Peyer's patch (tissue), 4 donors: ENCODE results near the gene DCUN1D1. TPM values are rescaled to one million over a fixed set of nuclear protein-coding genes. Genes with fewer than 3 reads are reported as not detected.

Experiments used
- DNase-seq, 3 donors: peaks; one replicate each; pipeline ENCODE4 v3.0.0-alpha.2; 2017 to 2019
- H3K27ac ChIP-seq, 4 donors: fragments of 200-600 bp; sonication (generic); one replicate each; pipeline ENCODE4 v1.5.1; 2016 to 2019
- H3K27me3 ChIP-seq, 2 donors: fragments of 200-600 bp; sonication (generic); one replicate each; pipeline ENCODE4 v1.5.1; 2019
- H3K36me3 ChIP-seq, 3 donors: fragments of 200-600 bp; sonication (generic); one replicate each; pipeline ENCODE4 v1.5.1; 2016 to 2019
- H3K4me1 ChIP-seq, 4 donors: fragments of 200-600 bp; sonication (generic); one replicate each; pipeline ENCODE4 v1.5.1; 2016 to 2019
- H3K4me3 ChIP-seq, 4 donors: fragments of 200-600 bp; sonication (generic); 1 replicate in 3 of 4; 2 replicates in 1 of 4; pipeline ENCODE4 v1.5.1; 2016 to 2019; ENCODE audit warnings: mild to moderate bottlenecking in 1 of 4
- H3K9me3 ChIP-seq, 4 donors: fragments of 200-600 bp; sonication (generic); one replicate each; pipeline ENCODE4 v1.5.1; 2016 to 2019; ENCODE audit warnings: mild to moderate bottlenecking in 1 of 4
- POLR2A ChIP-seq, 2 donors: fragments of 450-650 bp; IDR thresholded peaks; one replicate each; pipeline ENCODE4 v1.5.1; 2017; ENCODE audit warnings: antibody characterized with exemption in 2 of 2, mild to moderate bottlenecking in 2 of 2, moderate library complexity in 2 of 2
- total RNA-seq, 4 donors: library from RNA; depleted of rRNA; stranded (reverse); fragments of >200 nt; gene quantifications; one replicate each; pipeline ENCODE4 v1.1.0, GENCODE V29; 2016
- TF ChIP-seq, protein P1 (sequence below), 6 experiments: fragments of 450-650 bp in 4 of 6; fragments of 200-600 bp in 2 of 6; sonication (generic) in 1 of 6; IDR thresholded peaks; one replicate each; pipeline ENCODE4 v1.5.1; 2017 to 2019; ENCODE audit warnings: antibody characterized with exemption in 6 of 6, mild to moderate bottlenecking in 3 of 6, moderate library complexity in 1 of 6

The DCUN1D1 gene
- total RNA-seq, 4 donors from 2014 or later = 11.2 to 27.2 (median 19.9) TPM

DNA sequence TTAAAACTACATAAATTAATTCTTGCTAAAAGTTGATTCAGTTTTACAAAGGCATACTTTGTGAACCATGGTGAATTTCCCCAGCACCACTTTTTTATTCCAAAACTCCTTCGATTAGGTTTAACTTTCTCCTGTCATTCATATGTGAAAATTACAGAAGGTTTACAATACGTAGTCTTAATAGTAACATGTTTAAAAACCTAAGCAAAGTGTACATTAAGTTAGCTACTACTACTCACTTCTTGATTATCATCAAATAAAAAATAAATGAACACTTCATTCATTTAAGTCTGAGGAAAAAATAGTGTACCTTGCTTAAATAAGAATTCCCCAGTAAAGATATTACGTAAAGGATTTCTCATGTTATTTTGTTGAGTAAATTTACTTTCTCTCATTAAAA lies 38.6 kb downstream of the DCUN1D1 start:
- no peaks in the 10 kb centered on the region for H3K4me1 ChIP-seq
- DNase-seq = no peak
- H3K9me3 ChIP-seq = no peaks in the 10 kb centered on the region
- TF ChIP-seq, protein P1, sequence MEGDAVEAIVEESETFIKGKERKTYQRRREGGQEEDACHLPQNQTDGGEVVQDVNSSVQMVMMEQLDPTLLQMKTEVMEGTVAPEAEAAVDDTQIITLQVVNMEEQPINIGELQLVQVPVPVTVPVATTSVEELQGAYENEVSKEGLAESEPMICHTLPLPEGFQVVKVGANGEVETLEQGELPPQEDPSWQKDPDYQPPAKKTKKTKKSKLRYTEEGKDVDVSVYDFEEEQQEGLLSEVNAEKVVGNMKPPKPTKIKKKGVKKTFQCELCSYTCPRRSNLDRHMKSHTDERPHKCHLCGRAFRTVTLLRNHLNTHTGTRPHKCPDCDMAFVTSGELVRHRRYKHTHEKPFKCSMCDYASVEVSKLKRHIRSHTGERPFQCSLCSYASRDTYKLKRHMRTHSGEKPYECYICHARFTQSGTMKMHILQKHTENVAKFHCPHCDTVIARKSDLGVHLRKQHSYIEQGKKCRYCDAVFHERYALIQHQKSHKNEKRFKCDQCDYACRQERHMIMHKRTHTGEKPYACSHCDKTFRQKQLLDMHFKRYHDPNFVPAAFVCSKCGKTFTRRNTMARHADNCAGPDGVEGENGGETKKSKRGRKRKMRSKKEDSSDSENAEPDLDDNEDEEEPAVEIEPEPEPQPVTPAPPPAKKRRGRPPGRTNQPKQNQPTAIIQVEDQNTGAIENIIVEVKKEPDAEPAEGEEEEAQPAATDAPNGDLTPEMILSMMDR (IDR thresholded peaks at IDR 0.05) = no peak
- no peak for TF ChIP-seq POLR2A (IDR thresholded peaks at IDR 0.05)
- no peak overlapping the region for H3K4me3 ChIP-seq
- H3K27me3 ChIP-seq = no peaks in the 10 kb centered on the region
- no peak overlapping the region for H3K27ac ChIP-seq
- peaks cover 0 to 28% (median 0%) of the 10 kb centered on the region in 3 donors for H3K36me3 ChIP-seq

DNA sequence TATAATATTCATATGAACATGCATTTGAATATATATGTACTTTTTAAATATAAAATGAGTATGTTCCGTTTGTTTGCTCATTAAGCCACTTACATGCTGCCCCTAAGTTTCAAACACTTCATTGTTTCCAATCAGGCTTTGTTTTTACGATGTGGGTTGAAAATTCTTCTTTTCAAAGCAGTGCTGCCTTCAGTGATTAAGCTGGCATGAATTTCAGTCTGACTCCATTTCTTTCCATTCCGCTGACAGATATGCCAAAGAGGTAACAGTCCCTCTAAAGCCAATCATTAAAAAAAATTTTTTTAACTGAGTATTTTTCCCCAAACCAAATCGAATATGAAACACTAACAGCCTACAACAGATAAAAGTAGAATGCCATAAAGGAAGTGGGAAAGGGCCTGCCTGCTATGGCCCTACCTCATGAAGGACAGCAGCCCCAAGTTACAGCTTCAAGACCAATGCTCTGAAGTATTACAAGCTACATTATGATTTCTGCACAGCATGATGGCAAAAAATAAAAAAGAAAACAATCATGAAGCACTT lies 40.0 kb downstream of the DCUN1D1 start:
- TF ChIP-seq, protein P1 (IDR thresholded peaks at IDR 0.05) = no peak
- TF ChIP-seq POLR2A (IDR thresholded peaks at IDR 0.05) = no peak
- H3K27me3 ChIP-seq = no peaks in the 10 kb centered on the region
- peaks cover 0 to 15% (median 0%) of the 10 kb centered on the region in 3 donors for H3K36me3 ChIP-seq
- no peaks in the 10 kb centered on the region for H3K4me1 ChIP-seq
- H3K4me3 ChIP-seq = no peak overlapping the region
- no peaks in the 10 kb centered on the region for H3K9me3 ChIP-seq
- H3K27ac ChIP-seq = no peak overlapping the region
- DNase-seq = no peak

DNA sequence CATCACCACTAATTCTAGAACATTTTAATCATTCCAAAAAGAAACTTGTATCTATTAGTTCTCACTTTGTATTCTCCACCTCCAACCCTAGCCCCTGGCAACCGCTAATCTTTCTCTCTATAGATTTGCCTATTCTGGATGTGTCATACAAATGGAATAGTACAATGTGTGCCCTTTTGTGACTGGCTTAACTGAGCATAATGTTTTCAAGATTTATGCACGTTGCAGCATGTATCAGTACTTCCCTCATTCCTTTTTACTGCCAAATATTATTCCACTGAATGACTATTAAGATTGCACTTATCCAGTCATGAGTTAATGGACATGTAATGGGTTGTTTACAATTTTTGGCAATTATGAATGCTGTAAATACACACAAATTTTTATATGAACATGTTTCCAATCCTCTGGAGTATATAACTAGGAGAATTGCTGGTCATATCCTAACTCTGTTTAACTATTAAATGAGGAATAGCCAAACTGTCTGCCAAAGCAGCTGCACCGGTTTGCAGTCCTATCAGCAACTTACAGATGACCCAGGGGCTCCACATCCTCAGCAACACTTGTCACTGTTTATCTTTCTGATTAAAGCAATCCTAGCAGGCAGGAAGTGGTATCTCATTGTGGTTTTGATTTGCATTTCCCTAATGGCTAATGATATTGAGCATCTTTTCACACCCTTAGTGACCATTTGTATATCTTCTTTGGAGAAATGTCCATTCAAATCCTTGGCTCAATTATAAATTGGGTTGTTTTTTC lies 42.9 kb downstream of the DCUN1D1 start:
- Histone ChIP-seq H3K9me3 (no peaks in the 10 kb centered on the region), H3K36me3 (peaks cover 0 to 5% (median 0%) of the 10 kb centered on the region in 3 donors), H3K27me3 (no peaks in the 10 kb centered on the region), H3K27ac (no peak overlapping the region), H3K4me3 (no peak overlapping the region), H3K4me1 (no peaks in the 10 kb centered on the region)
- DNase-seq = no peak
- TF ChIP-seq, protein P1 (IDR thresholded peaks at IDR 0.05) = no peak
- TF ChIP-seq POLR2A (IDR thresholded peaks at IDR 0.05) = no peak

DNA sequence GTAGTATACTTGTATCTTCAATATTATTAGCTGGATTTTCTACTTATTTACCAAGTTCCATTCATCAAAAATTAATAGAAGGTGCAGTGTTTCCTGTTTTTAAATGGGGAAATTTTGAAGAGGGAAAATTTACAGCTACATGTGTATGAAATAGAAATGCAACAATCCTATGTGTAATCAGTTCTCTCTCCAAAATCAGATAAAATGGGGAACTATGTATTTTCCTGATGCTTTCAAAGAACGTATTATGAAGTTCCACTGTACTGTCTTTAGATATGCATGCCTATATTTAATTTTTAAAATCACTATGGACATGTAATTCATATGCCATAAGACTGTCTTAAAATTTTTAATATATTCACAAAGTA lies 43.4 kb downstream of the DCUN1D1 start:
- Histone ChIP-seq H3K27ac (no peak overlapping the region), H3K4me3 (no peak overlapping the region), H3K36me3 (peaks cover 0 to 5% (median 0%) of the 10 kb centered on the region in 3 donors), H3K4me1 (no peaks in the 10 kb centered on the region), H3K9me3 (no peaks in the 10 kb centered on the region), H3K27me3 (no peaks in the 10 kb centered on the region)
- DNase-seq = no peak
- TF ChIP-seq, protein P1 (IDR thresholded peaks at IDR 0.05) = no peak
- TF ChIP-seq POLR2A (IDR thresholded peaks at IDR 0.05) = no peak

DNA sequence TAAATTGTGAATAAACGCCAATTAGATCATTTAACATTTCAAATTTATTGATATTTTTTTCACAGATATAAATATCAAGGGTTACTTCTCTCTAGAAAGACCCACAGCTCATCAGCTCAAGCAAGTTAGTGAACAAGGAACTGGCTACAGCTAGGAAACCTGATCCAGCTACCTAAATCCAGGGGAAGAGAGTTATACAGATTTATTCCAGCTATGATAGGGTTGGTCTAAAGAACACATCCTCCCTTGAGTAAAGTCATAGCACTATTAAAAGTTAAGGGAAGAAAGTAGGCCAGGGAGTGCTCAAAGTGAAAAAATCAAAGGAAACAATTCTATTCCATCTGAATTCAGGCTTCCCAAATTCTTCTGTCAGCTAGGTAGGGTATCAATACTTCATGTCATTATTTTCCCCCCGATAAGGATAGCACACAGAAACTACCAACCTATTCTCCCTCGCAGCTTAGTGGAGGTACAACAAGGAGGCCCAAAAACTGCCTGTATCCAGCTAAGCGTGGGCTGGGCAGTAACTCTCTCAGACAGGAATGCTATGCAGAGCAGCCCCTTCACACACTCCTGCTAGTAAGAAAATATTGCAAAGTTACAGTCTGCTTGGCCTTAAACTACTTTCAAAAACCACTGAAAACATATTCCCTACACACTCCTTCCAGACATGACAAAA lies 44.0 kb downstream of the DCUN1D1 start:
- Histone ChIP-seq H3K9me3 (no peaks in the 10 kb centered on the region), H3K4me3 (no peak overlapping the region), H3K4me1 (no peaks in the 10 kb centered on the region), H3K27ac (no peak overlapping the region), H3K27me3 (no peaks in the 10 kb centered on the region), H3K36me3 (peaks cover 0 to 5% (median 0%) of the 10 kb centered on the region in 3 donors)
- TF ChIP-seq, protein P1 (IDR thresholded peaks at IDR 0.05) = no peak
- no peak for TF ChIP-seq POLR2A (IDR thresholded peaks at IDR 0.05)
- no peak for DNase-seq
